GM06990 (cell line): Measurements from ENCODE around the gene COPB1.

Experiments
- DNase-seq: peaks from one replicate; pipeline ENCODE4 v3.0.0-alpha.2; 2011; ENCODE audit not compliant: insufficient read length; ENCODE audit errors: extremely low read depth
- H3K27me3 ChIP-seq: replicated peaks from 2 replicates; pipeline ENCODE4 v1.6.0; 2011; ENCODE audit warnings: low read length; ENCODE audit not compliant: control insufficient read depth, insufficient read depth
- H3K36me3 ChIP-seq: 2 replicates; pipeline ENCODE4 v1.5.1; 2011; ENCODE audit warnings: low read length; ENCODE audit not compliant: control insufficient read depth, insufficient read depth
- H3K4me3 ChIP-seq: replicated peaks from 2 replicates; pipeline ENCODE4 v1.5.1; 2011; ENCODE audit warnings: low read depth, mild to moderate bottlenecking, control low read depth, low read length
- CTCF ChIP-seq: IDR thresholded peaks from 2 replicates; pipeline ENCODE4 v1.5.1; 2011; ENCODE audit warnings: low read length, control low read depth, mild to moderate bottlenecking, inconsistent platforms; ENCODE audit not compliant: insufficient read depth, poor library complexity, severe bottlenecking

Gene COPB1

GRCh38 chr11:14451825-14452224 is 47.8 kb downstream of the COPB1 start:
- peaks cover 3% of the 10 kb centered on the region for H3K36me3 ChIP-seq
- H3K4me3 ChIP-seq: no peak overlapping the region
- peak; percentile 44 for DNase-seq
- no peak for TF ChIP-seq CTCF
- H3K27me3 ChIP-seq: no peaks in the 10 kb centered on the region

- H3K36me3 ChIP-seq: no peaks in the 10 kb centered on the region
- H3K4me3 ChIP-seq: no peak overlapping the region
- no peaks in the 10 kb centered on the region for H3K27me3 ChIP-seq
- no peak for DNase-seq
- no peak for TF ChIP-seq CTCF
Observed at GRCh38 chr11:14449302-14449714, 50.3 kb downstream of the COPB1 start.

GRCh38 chr11:14448240-14448639 is 51.4 kb downstream of the COPB1 start:
- DNase-seq: no peak
- no peak for TF ChIP-seq CTCF
- Histone ChIP-seq H3K36me3 (no peaks in the 10 kb centered on the region), H3K27me3 (no peaks in the 10 kb centered on the region), H3K4me3 (no peak overlapping the region)

- H3K27me3 ChIP-seq: no peaks in the 10 kb centered on the region
- no peaks in the 10 kb centered on the region for H3K36me3 ChIP-seq
- no peak for TF ChIP-seq CTCF
- no peak overlapping the region for H3K4me3 ChIP-seq
- DNase-seq: no peak
Observed at GRCh38 chr11:14446701-14447169, 52.9 kb downstream of the COPB1 start.

- TF ChIP-seq CTCF: no peak
- DNase-seq: no peak
- no peaks in the 10 kb centered on the region for H3K36me3 ChIP-seq
- no peak overlapping the region for H3K4me3 ChIP-seq
- no peaks in the 10 kb centered on the region for H3K27me3 ChIP-seq
Observed at GRCh38 chr11:14445542-14446530, 53.8 kb downstream of the COPB1 start.
